H54 (cell line): ENCODE data around the gene PDE4B.
"Not testable (repeated sequence)": the region's sequence is repeated elsewhere in the genome, so short reads cannot be mapped to it uniquely, and the experiment has no call there.

Experiments
- DNase-seq: peaks from one replicate; pipeline ENCODE4 v3.0.0; 2011; ENCODE audit warnings: low spot score, mixed read lengths; ENCODE audit not compliant: insufficient read length
- FAIRE-seq: peaks from 3 replicates; lab custom pipeline; 2011; peaks lifted over from hg19 to GRCh38; lab: Jason Lieb, UNC
- POLR2A ChIP-seq: IDR thresholded peaks from 2 replicates; pipeline ENCODE4 v1.6.1; 2011; ENCODE audit warnings: low read depth, mild to moderate bottlenecking, low read length

Gene PDE4B

GRCh38 chr1:66119148-66119547, 326.5 kb downstream of the PDE4B start:
- FAIRE-seq (no peak), DNase-seq (no peak)
- TF ChIP-seq POLR2A, result no peak

DNA sequence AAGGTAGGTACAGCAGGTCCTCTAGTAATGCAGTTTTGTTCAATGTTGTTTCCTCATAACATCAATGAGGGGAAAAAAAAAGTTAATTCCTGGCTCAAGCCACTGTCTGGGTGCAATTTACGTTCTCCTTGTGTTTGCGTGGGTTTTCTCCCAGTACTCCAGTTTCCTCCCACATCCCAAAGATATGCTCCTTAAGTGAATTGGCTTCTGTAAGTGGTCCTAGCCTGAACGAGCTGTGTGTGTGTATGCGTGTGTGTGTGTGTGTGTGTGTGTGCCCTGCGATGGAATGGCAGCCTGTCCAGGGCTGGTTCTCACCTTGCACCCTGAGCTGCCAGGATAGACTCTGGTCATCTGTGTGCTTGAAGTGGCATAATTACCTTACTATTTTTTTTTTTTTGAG, 332.0 kb downstream of the PDE4B start:
- no peak for FAIRE-seq
- TF ChIP-seq POLR2A, result no peak
- no peak for DNase-seq

- FAIRE-seq, DNase-seq: not testable (repeated sequence)
These were observed 335.9 kb downstream of the PDE4B start for GRCh38 chr1:66128641-66129040.

DNA sequence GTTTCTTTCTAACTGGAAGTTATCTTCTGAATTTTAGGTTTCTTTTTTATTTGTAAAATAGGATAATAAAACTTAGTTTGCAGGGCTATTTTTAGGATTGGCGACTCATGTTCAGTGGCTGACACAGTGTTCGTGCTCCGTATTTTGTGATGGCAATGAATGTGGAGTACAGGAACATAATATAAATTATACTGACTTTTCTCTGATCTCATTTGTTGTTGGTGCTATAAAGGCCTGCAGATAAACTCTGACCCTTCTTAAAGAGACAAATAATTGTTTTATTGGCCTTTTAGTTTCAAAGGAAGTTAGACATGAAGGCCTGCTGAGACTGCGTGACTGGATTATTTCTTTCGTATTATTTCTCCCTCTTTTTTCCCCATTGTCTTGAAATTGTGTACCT, 339.6 kb downstream of the PDE4B start:
- TF ChIP-seq POLR2A, result no peak
- FAIRE-seq (no peak), DNase-seq (no peak)

DNA sequence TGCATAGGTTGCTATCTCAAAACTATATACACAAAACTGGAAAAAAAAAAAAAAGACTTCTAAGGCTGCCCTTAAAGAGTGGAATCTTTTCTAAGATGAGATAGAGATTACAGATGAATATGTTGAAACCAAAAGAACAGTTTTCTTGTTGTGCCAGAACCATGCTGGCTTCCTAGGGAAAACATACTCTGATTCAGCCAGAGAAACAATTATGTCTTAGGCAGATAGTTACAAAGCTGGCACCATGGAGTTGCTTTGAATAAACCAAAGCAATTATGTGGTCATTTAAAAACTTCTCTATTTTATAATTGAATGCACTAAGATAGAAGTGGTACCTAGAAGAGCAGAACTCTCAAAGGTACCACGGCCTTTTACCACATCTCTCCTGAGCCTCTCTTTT, 341.3 kb downstream of the PDE4B start:
- FAIRE-seq (no peak), DNase-seq (no peak)
- no peak for TF ChIP-seq POLR2A

GRCh38 chr1:66135161-66135560, 342.5 kb downstream of the PDE4B start:
- no peak for DNase-seq
- no peak for TF ChIP-seq POLR2A
- FAIRE-seq, result no peak

DNA sequence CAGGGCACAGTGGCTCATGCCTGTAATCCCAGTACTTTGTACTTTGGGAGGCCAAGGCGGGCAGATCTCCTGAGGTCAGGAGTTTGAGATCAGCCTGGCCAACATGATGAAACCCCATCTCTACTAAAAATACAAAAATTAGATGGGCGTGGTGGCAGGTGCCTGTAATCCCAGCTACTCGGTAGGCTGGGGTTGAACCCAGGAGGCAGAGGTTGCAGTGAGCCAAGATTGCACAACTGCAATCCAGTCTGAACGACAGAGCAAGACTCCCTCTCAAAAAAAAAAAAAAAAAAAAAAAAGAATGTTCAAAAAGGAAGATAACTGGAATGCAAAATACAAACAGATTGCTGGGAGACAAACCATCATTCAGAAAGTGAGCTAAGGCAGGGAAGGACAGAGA, 343.7 kb downstream of the PDE4B start:
- not testable (repeated sequence) for DNase-seq, FAIRE-seq

- DNase-seq (no peak), FAIRE-seq (no peak)
- TF ChIP-seq POLR2A, result no peak
These were observed 344.5 kb downstream of the PDE4B start for GRCh38 chr1:66137235-66137634.

GRCh38 chr1:66138613-66139012, 345.9 kb downstream of the PDE4B start:
- FAIRE-seq, result no peak
- no peak for TF ChIP-seq POLR2A
- DNase-seq, result no peak

GRCh38 chr1:66140072-66140471, 347.4 kb downstream of the PDE4B start:
- TF ChIP-seq POLR2A, result no peak
- no peak for DNase-seq
- FAIRE-seq, result no peak

DNA sequence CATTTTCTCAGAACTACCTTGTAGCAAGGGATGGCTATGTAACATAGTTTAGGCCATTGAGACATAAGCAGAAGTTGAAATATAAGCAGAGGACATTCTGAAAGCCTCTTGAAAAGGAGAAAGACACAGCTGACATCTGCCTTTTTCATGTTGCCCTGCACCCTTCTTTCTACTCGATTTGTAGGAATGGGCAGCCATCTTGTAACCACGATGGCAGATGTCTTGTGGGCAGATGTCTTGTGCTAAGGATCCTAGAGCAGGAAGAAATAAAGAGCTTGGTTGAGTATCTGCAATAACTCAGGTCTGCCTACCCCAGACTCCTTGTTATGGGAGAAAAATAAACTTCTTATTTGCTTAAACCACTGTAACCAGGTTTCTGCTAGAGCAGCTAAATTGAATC, 351.0 kb downstream of the PDE4B start:
- TF ChIP-seq POLR2A, result no peak
- no peak for DNase-seq
- no peak for FAIRE-seq

DNA sequence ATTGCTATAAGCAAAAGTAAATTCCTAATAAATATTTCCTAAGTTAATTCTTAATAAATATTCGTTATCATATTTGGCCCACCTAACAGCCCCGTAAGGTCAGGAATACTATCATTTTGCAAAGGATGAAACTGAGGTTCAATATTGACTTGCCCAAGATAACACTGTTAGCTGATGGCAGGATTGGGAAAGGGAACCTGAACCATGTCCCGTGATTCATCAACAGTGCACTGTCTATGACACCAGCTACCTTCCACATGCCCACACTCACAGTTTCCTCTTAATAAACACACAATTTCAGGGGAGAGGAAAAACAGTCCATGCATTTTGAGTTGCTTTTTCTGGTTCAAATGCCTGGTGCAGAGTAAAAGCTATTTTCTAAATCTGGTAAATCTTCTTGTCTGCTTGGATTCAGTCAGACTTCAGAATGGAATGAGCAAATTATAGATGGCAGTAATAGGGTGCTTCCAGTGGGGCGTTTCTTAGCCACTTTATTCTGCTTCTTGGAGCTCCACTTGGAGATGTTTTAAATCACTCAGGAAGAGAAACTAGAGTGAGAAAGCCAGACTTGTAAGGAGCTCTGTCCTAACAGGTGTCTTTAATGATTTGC, 354.6 kb downstream of the PDE4B start:
- TF ChIP-seq POLR2A, result no peak
- DNase-seq (no peak), FAIRE-seq (no peak)

DNA sequence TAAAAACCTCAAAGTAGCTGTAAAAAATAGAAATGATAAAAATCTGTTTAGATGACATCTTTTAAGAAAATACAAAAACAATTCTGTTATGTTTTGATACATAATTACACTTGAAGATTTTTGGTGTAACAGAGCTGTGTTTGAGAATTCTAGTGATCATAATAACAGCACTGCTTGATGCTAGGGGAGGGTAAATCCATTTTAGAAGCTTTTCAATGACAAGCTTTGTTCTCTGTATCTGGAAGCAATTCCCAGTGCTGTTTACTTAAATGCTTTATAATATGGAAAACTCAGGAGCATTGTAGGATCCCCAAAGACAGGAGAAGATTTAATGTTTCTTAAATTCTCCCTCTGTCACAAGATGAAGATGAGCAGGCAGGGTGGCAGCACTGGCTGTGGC, 359.3 kb downstream of the PDE4B start:
- TF ChIP-seq POLR2A, result no peak
- FAIRE-seq (no peak), DNase-seq (no peak)

- DNase-seq, result no peak
These were observed 361.7 kb downstream of the PDE4B start for GRCh38 chr1:66154394-66154793.

GRCh38 chr1:66156144-66156543, 363.4 kb downstream of the PDE4B start:
- no peak for FAIRE-seq
- no peak for DNase-seq
- no peak for TF ChIP-seq POLR2A

More at GRCh38 chr1:66154394-66154793, 361.7 kb downstream of the PDE4B start:
- TF ChIP-seq POLR2A, result no peak
- no peak for FAIRE-seq

GRCh38 chr1:66159800-66160199, 367.1 kb downstream of the PDE4B start:
- DNase-seq (no peak), FAIRE-seq (no peak)
- no peak for TF ChIP-seq POLR2A
